ENCODE measurements around the gene ARHGEF37.

ARHGEF37 gene

GRCh38 chr5:149603210-149603609 is 21.9 kb downstream of the ARHGEF37 start:
- no peak for FAIRE-seq

- no peak for FAIRE-seq
Observed at GRCh38 chr5:149603920-149604319, 22.6 kb downstream of the ARHGEF37 start.

- no peak for FAIRE-seq
Observed at GRCh38 chr5:149604321-149604720, 23.0 kb downstream of the ARHGEF37 start.

- FAIRE-seq = no peak
Observed at GRCh38 chr5:149605354-149605997, 24.2 kb downstream of the ARHGEF37 start.

- no peak for FAIRE-seq
Observed at GRCh38 chr5:149605998-149606724, 24.9 kb downstream of the ARHGEF37 start.

GRCh38 chr5:149608936-149609545 is 27.7 kb downstream of the ARHGEF37 start:
- FAIRE-seq = no peak

- no peak for FAIRE-seq
Observed at GRCh38 chr5:149609640-149610219, 28.4 kb downstream of the ARHGEF37 start.

- FAIRE-seq = no peak
Observed at GRCh38 chr5:149610589-149611255, 29.4 kb downstream of the ARHGEF37 start.

GRCh38 chr5:149611326-149611725 is 30.0 kb downstream of the ARHGEF37 start:
- FAIRE-seq = no peak

- no peak for FAIRE-seq
Observed at GRCh38 chr5:149614034-149614907, 33.0 kb downstream of the ARHGEF37 start.

GRCh38 chr5:149615976-149616375 is 34.7 kb downstream of the ARHGEF37 start:
- no peak for FAIRE-seq

- no peak for FAIRE-seq
Observed at GRCh38 chr5:149616727-149617285, 35.5 kb downstream of the ARHGEF37 start.

GRCh38 chr5:149617760-149618306 is 36.5 kb downstream of the ARHGEF37 start:
- no peak for FAIRE-seq

GRCh38 chr5:149618581-149619248 is 37.4 kb downstream of the ARHGEF37 start:
- no peak for FAIRE-seq

GRCh38 chr5:149621415-149622098 is 40.3 kb downstream of the ARHGEF37 start:
- FAIRE-seq = no peak

GRCh38 chr5:149622466-149622865 is 41.2 kb downstream of the ARHGEF37 start:
- no peak for FAIRE-seq

GRCh38 chr5:149623473-149623872 is 42.2 kb downstream of the ARHGEF37 start:
- no peak for FAIRE-seq

- no peak for FAIRE-seq
Observed at GRCh38 chr5:149627070-149627469, 45.8 kb downstream of the ARHGEF37 start.

- no peak for FAIRE-seq
Observed at GRCh38 chr5:149628221-149628620, 46.9 kb downstream of the ARHGEF37 start.

- FAIRE-seq = no peak
Observed at GRCh38 chr5:149628846-149629388, 47.6 kb downstream of the ARHGEF37 start.

All from islet of Langerhans (tissue), 1 donor.